MCF 10A (cell line): ENCODE data around the gene DCTN4. TPM values are rescaled to one million over a fixed set of nuclear protein-coding genes. Genes with fewer than 3 reads are reported as not detected.
A peak's percentile ranks its signal among the peaks of the same experiment; 100 is the strongest.

Source experiments
- BruUV-seq: library from RNA; stranded (reverse); fragments of 400-500 nt; replicated peaks from 2 replicates; lab custom pipeline; 2021; lab: Mats Ljungman, UMichigan
- CTCF ChIA-PET: fragments of 300-600 bp; sonication (Branson Sonifier 250); formaldehyde crosslinking; extraction: SDS; loops from one replicate; lab custom pipeline; 2021; ENCODE audit warnings: antibody characterized with exemption, inconsistent platforms; lab: Yijun Ruan, JAX
- POLR2A ChIA-PET: fragments of 300-600, 350-650 bp; sonication (Branson Sonifier 250); formaldehyde crosslinking; extraction: SDS; loops from one replicate; lab custom pipeline; 2020; ENCODE audit warnings: antibody characterized with exemption, inconsistent platforms; lab: Yijun Ruan, JAX
- DNase-seq: peaks from one replicate; pipeline ENCODE4 v3.0.0-alpha.2; 2018; ENCODE audit not compliant: unreplicated experiment
- H3K27ac Mint-ChIP-seq: one replicate; pipeline ENCODE4 v1.8.0; 2022; ENCODE audit warnings: mild to moderate bottlenecking, low read depth, mixed read lengths; ENCODE audit not compliant: unreplicated experiment
- H3K27me3 Mint-ChIP-seq: one replicate; pipeline ENCODE4 v1.8.0; 2022; ENCODE audit warnings: mixed read lengths; ENCODE audit not compliant: insufficient read depth, unreplicated experiment
- H3K36me3 Mint-ChIP-seq: one replicate; pipeline ENCODE4 v1.8.0; 2022; ENCODE audit warnings: mild to moderate bottlenecking, moderate library complexity, mixed read lengths; ENCODE audit not compliant: insufficient read depth, unreplicated experiment
- H3K4me1 Mint-ChIP-seq: one replicate; pipeline ENCODE4 v1.8.0; 2022; ENCODE audit warnings: mixed read lengths; ENCODE audit not compliant: insufficient read depth, unreplicated experiment
- H3K4me3 Mint-ChIP-seq: one replicate; pipeline ENCODE4 v1.8.0; 2022; ENCODE audit warnings: mild to moderate bottlenecking, moderate library complexity, mixed read lengths; ENCODE audit not compliant: unreplicated experiment
- H3K9me3 Mint-ChIP-seq: one replicate; pipeline ENCODE4 v1.8.0; 2022; ENCODE audit warnings: mixed read lengths; ENCODE audit not compliant: unreplicated experiment
- CTCF ChIP-seq: fragments of 200-600 bp; IDR thresholded peaks from one replicate; pipeline ENCODE4 v1.8.0; 2022; ENCODE audit warnings: antibody characterized with exemption, mild to moderate bottlenecking; ENCODE audit not compliant: unreplicated experiment
- intact Hi-C: fragments of 100-400 bp; cut with micrococcal nuclease; formaldehyde crosslinking; loops from 2 replicates; pipeline ENCODE4 v1.14.1; 2022
- total RNA-seq: library from RNA; stranded (reverse); gene quantifications from 2 replicates; pipeline ENCODE4 v1.2.3, GENCODE V29; 2022

The DCTN4 gene
- total RNA-seq, 1 experiment from 2014 or later: 143 TPM

- ChIA-PET CTCF (interaction anchor here (0.6 to 18.3 kb wide), 11 partner anchors 21 to 351 kb away, joined by 3 to 348 read pairs (median 5); partner anchors contain the start of genes IRGM, RBM22 and SMIM3), POLR2A (interaction anchor here (0.5 to 18.2 kb wide), 19 partner anchors 18 to 496 kb away, joined by 3 to 541 read pairs (median 5); partner anchors contain the start of genes GM2A, IRGM, RBM22 and SMIM3)
- BruUV-seq: no TSS peak
- DNase-seq: peak; percentile 13
- Mint-ChIP-seq H3K27me3 (no peaks in the 10 kb centered on the region), H3K36me3 (peaks cover 53% of the 10 kb centered on the region), H3K27ac (no peak overlapping the region), H3K4me3 (no peak overlapping the region), H3K4me1 (peaks cover 19% of the 10 kb centered on the region), H3K9me3 (no peaks in the 10 kb centered on the region)
- TF ChIP-seq CTCF: no peak
- intact Hi-C loops: no loop called here
These were observed 1.6 kb downstream of the DCTN4 start for GRCh38 chr5:150757087-150757649.

- Mint-ChIP-seq H3K27me3 (no peaks in the 10 kb centered on the region), H3K27ac (peak overlapping the region; percentile 37), H3K36me3 (peaks cover 77% of the 10 kb centered on the region), H3K9me3 (no peaks in the 10 kb centered on the region), H3K4me3 (no peak overlapping the region), H3K4me1 (peaks cover 17% of the 10 kb centered on the region)
- DNase-seq: no peak
- POLR2A ChIA-PET: interaction anchor here (0.6 to 18.2 kb wide), 4 partner anchors 10 to 45 kb away, joined by 3 to 541 read pairs (median 5); partner anchors contain the start of gene SMIM3
- intact Hi-C loops: no loop called here
- no TSS peak for BruUV-seq
- TF ChIP-seq CTCF: no peak
- CTCF ChIA-PET: interaction anchor here (0.7 to 18.3 kb wide), 10 partner anchors 10 to 289 kb away, joined by 3 to 348 read pairs (median 4); partner anchors contain the start of genes IRGM, RBM22 and SMIM3
These were observed 5.0 kb downstream of the DCTN4 start for GRCh38 chr5:150753863-150754262.

- ChIA-PET POLR2A (interaction anchor here (0.9 to 18.2 kb wide), 5 partner anchors 10 to 52 kb away, joined by 3 to 541 read pairs (median 5); partner anchors contain the start of genes RBM22 and SMIM3), CTCF (interaction anchor here (0.8 to 18.3 kb wide), 7 partner anchors 10 to 191 kb away, joined by 3 to 348 read pairs (median 4); partner anchors contain the start of genes IRGM and SMIM3)
- Mint-ChIP-seq H3K4me1 (peaks cover 17% of the 10 kb centered on the region), H3K9me3 (no peaks in the 10 kb centered on the region), H3K4me3 (no peak overlapping the region), H3K27me3 (no peaks in the 10 kb centered on the region), H3K27ac (peak overlapping the region; percentile 37), H3K36me3 (peaks cover 81% of the 10 kb centered on the region)
- no peak for TF ChIP-seq CTCF
- DNase-seq: no peak
- BruUV-seq: no TSS peak
- intact Hi-C loops: no loop called here
These were observed 5.4 kb downstream of the DCTN4 start for GRCh38 chr5:150753463-150753862.
